HG03521 (cell line): ENCODE measurements around the gene HSPH1.
A peak's percentile ranks its signal among the peaks of the same experiment; 100 is the strongest.

Source experiments
- ATAC-seq: cut with Tn5 transposase; IDR thresholded peaks from one replicate; pipeline ENCODE4 v1.9.1; 2021; ENCODE audit warnings: mild to moderate bottlenecking, moderate library complexity; ENCODE audit not compliant: unreplicated experiment

Gene HSPH1

DNA sequence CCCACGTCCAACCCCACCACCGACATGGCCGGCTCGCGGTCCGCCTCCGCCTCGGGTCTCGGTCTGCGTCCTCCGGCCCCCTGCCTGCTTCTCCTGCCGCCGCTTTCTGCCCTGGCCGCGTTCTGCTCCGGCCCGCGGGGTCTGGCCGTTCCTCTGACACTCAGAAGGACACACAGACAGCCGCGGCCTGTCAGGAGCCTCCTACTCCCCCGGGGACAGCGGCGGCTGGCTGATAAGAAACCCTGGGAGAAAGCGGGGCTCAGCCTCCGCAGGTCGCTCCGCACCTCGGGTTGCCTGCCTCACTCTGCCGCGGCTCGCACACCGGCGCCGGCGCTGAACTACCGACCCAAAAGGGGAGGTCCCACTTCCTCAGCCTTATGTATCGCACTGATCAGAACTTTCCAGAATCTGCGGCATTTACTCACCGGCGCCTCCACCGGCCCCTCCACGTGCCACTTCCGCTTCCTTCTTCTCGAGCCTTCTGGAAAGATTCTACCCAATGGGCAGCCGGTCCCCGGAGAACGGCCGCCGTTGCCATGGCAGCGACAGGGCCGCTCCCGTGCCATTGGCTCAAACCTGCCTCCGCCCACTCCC is at the start of gene HSPH1:
Gene HSPH1, minus strand, starts transcription at position 348 of the 594 bp plus-strand sequence. Its CDS starts 322 bp downstream, at position 26.
- ATAC-seq: peak; percentile 76

DNA sequence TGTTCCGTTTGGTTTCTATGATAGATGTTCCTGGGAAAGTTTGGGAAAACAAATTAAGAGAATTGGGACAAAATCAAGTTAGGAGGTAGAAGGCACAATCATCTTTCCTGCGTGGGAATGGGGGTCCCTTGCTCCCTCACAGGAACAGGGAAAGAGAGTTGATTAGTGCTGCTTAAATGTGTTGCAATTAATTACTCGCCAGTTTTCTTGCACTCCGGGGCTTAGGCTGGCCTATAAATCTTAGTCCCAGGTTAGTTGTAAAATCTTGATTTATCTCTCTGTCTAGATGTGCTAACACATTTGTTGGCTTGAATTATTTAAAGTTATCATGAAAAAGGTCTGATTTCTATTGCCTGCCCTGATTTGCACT is 48.1 kb upstream of the HSPH1 start:
- no peak for ATAC-seq

DNA sequence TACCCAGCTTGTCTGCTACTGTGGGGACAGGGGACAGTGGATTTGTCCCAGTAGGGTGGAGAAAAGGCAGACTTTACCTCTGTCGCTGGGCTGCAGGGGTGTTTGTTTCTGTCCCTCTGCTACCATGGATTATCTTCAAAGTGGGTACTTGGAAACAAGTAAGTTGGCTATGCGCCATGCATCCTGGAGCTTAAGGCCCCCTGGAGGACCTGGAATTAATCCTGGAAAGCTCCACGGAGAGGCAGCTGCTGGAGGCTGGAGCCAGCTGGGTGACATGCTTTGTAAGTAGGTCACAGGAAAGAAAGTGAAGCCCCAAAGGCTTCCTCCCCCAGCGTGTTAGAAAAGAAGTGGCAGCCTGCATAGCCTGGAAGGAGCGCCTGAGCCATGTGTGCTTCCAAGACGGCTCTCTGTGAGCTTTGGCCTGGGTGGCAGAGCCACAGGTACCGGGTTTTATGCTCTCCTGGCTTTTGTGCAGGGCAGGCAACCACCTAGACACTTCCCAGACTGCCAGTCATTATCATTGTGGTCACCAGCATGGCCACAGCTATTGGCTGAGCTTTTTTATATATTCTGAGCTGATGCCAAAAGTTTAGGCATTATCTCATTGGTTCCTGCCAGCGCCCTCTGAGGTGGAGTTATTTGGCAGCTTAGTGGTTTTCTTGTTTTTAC is 47.6 kb upstream of the HSPH1 start:
- ATAC-seq: no peak

DNA sequence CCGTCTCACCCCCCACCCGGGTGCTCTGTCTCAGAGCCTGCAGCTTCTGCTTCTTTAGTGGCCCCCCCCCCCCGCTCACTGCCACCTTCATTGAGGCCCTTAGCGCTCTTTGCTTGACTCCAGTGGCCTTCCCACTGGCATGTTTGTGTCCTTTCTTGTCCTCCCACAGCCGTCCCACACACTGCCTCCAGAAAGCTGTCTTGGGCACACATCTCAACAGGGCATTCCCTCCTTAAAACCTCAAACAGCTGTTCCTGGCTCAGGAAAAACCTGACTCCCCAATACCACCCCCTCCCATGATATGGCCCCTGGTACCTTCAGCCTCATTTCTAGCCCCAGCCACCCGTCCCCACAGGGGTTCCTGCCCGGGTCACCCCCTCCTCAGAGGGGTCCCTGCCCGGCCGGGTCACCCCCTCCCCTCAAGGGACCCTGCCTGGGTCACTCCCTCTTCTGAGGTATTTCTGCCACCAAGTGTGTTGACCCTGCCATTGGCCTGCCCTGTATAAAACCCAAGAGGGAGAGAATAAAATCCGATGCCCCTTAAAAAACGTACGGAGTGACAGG is 46.9 kb upstream of the HSPH1 start:
- ATAC-seq: no peak

- ATAC-seq: no peak
These were observed 46.2 kb upstream of the HSPH1 start for GRCh38 chr13:31207661-31208552.

DNA sequence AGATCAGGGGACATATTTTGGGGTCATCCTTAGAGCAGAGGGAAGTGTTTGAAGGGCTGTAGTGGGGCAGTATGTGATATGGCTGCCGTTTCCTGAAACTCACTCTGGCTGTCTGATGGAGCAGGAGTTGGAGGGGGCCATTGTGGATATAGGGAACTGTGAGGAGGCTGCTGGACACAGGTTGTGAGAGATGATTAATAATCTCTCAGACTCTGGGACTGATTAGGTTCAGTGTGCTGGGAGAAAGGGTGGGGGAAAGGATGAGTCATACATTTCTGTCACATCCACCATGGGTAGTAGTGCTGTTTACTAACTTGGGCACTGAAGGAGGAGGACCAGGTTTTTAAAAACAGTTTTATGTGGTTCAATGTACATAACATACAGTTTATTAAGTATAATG is 42.9 kb upstream of the HSPH1 start:
- ATAC-seq: no peak

- ATAC-seq: no peak
These were observed 39.8 kb upstream of the HSPH1 start for GRCh38 chr13:31201341-31202031.

- ATAC-seq: peak; percentile 16
These were observed 38.9 kb upstream of the HSPH1 start for GRCh38 chr13:31200637-31200971.

DNA sequence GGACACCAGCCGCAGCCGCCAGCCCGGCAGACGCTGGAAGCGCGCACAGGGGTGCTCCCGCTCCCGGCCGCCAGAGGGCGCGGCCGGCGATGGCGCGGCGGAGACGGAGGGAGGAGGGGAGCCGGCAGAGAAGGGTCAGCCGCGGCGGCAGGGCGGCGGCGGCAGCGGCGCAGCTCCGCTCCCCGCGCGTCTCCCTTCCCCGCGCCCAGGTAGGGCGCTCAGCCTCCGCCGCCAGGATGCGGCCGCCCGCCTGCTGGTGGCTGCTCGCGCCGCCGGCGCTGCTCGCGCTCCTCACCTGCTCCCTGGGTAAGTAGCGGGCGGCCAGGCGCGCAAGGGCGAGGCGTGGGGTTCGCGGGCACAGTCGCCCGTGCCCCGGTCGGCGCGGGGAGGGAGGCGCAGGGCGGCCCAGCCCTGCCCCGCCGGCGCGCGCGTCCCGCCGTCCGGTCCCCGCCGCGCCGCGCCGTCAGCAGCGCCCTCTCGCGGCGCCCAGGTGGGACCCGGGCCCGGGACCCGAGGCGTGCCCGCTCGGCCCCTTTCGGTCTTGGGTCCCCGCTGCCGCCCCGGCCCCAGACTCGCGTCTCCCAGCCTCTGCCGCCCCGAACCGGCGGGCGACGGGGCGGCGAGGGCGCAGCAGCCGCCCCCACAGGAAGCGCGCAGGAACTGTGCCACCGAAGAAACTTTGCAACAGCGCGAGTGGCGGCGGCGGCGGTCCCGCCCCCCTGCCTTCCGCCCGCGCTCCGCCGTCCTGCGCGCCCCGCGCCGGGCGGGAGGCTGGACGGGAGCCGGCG is 38.3 kb upstream of the HSPH1 start, which contains the start of gene B3GLCT:
Gene B3GLCT, plus strand, starts transcription at position 127 of the 788 bp plus-strand sequence. Its CDS starts 110 bp downstream, at position 237.
- peak; percentile 81 for ATAC-seq

- ATAC-seq: no peak
These were observed 37.8 kb upstream of the HSPH1 start for GRCh38 chr13:31199527-31199848.

DNA sequence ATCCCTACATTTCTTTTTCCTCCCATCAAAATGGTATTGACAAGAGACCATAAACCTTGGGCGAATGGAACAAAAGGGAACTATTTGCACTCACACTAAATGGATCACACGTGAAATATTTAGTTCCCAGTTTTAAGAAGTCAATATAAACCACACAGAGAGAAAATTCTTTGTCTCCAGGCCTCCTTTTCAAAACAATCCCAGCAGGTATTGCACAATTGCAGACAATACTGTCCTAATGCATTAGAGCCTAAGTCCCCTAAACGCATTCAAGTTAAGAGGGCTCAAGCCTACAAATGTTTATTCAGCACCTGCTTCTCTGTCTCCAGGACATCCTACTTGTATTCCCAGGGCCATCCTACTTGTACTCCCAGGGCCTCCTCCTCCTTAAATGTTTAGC is 36.8 kb upstream of the HSPH1 start:
- no peak for ATAC-seq

DNA sequence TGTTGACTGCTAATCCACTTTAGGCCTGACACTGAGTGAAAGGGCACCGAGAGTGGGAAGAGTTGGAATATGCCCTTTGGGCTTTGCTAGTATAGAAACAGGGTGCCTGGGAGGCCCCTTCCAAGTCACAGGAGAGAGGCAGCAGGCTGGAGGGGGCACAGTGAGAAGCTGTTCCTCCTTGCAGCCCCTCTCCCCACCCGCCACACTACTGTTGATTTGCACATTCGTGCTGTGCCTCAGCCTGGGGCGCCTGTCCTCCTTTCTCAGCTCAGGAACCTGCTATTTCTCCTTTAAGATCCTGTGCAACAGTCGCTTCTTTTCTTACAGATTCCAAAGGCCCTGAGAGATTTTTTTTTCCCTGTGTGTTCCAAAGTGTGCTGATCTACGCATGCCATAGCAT is 35.3 kb upstream of the HSPH1 start:
- ATAC-seq: no peak

DNA sequence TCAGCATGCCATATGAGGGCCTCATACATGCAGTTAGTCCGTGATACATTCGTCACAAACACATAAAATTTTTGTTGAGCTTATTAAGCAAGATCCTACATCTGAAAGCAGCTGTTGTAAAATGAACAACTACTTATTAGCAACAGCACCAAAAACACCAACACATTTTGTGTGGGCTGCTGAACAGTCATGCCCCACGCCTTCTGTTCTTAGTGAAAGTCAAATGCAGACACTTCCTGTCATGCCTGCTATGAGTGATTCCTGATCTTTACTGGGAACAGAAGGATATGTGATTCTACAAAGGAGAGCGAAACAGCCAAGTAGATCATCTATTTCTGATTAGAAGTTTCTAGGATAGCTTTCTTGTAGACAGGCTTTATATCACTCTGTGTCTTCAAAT is 33.9 kb upstream of the HSPH1 start:
- ATAC-seq: no peak

- no peak for ATAC-seq
These were observed 30.6 kb upstream of the HSPH1 start for GRCh38 chr13:31192306-31192705.

- no peak for ATAC-seq
These were observed 30.0 kb upstream of the HSPH1 start for GRCh38 chr13:31191748-31192147.

GRCh38 chr13:31184981-31185645 is 23.4 kb upstream of the HSPH1 start:
- no peak for ATAC-seq

DNA sequence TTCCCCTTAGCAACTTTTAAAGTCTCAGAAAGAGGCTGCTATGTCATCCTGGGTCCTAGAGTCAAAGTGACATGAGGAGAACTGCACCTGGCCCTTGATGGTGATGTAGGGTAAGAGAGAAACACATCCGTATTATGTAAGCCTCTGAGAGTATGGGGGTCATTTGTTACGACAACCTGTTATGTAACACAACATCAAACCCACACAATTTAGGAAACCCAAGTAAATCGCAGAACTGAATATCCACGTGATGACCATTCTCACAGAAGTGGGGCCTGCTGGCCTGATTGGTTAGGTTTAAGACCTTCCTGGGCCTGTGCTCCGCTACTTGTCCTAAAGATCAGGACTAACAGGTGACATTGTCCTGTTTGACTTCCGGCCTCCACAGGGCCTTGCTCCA is 22.7 kb upstream of the HSPH1 start:
- no peak for ATAC-seq

- no peak for ATAC-seq
These were observed 21.3 kb upstream of the HSPH1 start for GRCh38 chr13:31182987-31183386.

- ATAC-seq: no peak
These were observed 18.1 kb upstream of the HSPH1 start for GRCh38 chr13:31179754-31180153.

DNA sequence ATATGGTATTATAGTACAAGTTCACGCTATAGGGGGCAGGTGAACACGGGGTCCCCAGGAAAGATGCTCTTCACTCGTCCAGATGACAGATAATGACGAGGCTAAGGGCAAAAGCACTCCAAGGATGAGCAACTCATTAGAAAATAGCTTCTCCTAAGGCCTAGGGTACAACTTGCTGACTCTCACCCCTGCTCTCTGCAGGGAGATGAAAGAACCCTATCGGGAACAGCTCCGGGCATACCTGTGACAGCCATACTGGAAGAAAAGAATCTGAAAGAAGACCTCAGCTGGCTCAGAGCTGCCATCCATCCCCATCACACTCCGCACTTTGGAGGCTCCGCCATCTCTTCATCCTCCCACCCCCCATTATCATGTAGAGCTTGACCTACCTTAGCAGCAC is 17.5 kb upstream of the HSPH1 start:
- no peak for ATAC-seq
